ENCODE measurements around the gene TBC1D1. TPM values are rescaled to one million over a fixed set of nuclear protein-coding genes. Genes with fewer than 3 reads are reported as not detected.
A peak's percentile ranks its signal among the peaks of the same experiment; 100 is the strongest.

The TBC1D1 gene
- polyA plus RNA-seq, 3 donors = 23.3 to 70.0 (median 31.5) TPM

GRCh38 chr4:38177641-38178391 is 286.9 kb downstream of the TBC1D1 start:
- peaks cover 0 to 2% (median 0%) of the 10 kb centered on the region in 3 donors for H3K27me3 Mint-ChIP-seq (ENCODE audit: low read depth in 3 of 3)
- intact Hi-C loops (cut with micrococcal nuclease) = loop anchor here (2.0 to 5.0 kb wide), 4 partner anchors 116 to 684 kb away; no protein-coding TSS in a partner anchor
- Histone ChIP-seq H3K4me3 (replicated peaks in 1 of 3; ENCODE audit: low read depth in 2 of 3, low read length in 3 of 3) (peak overlapping the region in 2 of 3 experiments; percentile 5 to 52), H3K27me3 (ENCODE audit: control insufficient read depth in 2 of 2, insufficient read depth in 2 of 2, low read length in 2 of 2) (no peaks in the 10 kb centered on the region), H3K79me2 (ENCODE audit: insufficient read depth, low read length) (no peaks in the 10 kb centered on the region), H3K4me2 (replicated peaks; ENCODE audit: extremely low read depth, low read length, poor library complexity, severe bottlenecking) (peak overlapping the region; percentile 37), H3K9ac (ENCODE audit: insufficient read depth, low read length, poor library complexity, severe bottlenecking) (no peak overlapping the region), H4K20me1 (ENCODE audit: insufficient read depth, low read length) (no peaks in the 10 kb centered on the region), H3K36me3 (replicated peaks in 1 of 2; ENCODE audit: control insufficient read depth in 1 of 2, insufficient read depth in 2 of 2, low read length in 2 of 2) (no peaks in the 10 kb centered on the region), H3K9me3 (replicated peaks in 1 of 2; ENCODE audit: control insufficient read depth in 1 of 2, insufficient read depth in 1 of 2, low read length in 2 of 2) (no peaks in the 10 kb centered on the region), H2AFZ (ENCODE audit: insufficient read depth, low read depth, low read length, poor library complexity, severe bottlenecking) (peak overlapping the region; percentile 79), H3K27ac (ENCODE audit: low read depth in 1 of 2, low read length in 2 of 2) (peak overlapping the region in 1 of 2 donors; percentile 23), H3K4me1 (ENCODE audit: control insufficient read depth in 1 of 2, insufficient read depth in 2 of 2, low read length in 2 of 2) (peaks cover 45 to 46% of the 10 kb centered on the region in 2 donors)
- WGBS (ENCODE audit: insufficient coverage) = 11% methylated on average over 3 of the region's 11 CpGs
- peaks cover 49% of the 10 kb centered on the region for H3K4me1 Mint-ChIP-seq
- H3K4me3 Mint-ChIP-seq = peak overlapping the region in 1 of 2 donors; percentile 78
- H3K27ac Mint-ChIP-seq = peak overlapping the region; percentile 25 to 87 (median 73)
- DNase-seq = peak in 2 of 3 donors; percentile 39 to 42
- TF ChIP-seq CTCF (IDR thresholded peaks at IDR 0.05) = no peak
- H3K9me3 Mint-ChIP-seq = peaks cover 0 to 5% (median 3%) of the 10 kb centered on the region in 7 donors
- H3K36me3 Mint-ChIP-seq = peaks cover 0 to 6% of the 10 kb centered on the region in 2 donors

- Histone ChIP-seq H3K27ac (ENCODE audit: low read depth in 1 of 2, low read length in 2 of 2) (no peak overlapping the region), H3K9ac (ENCODE audit: insufficient read depth, low read length, poor library complexity, severe bottlenecking) (no peak overlapping the region), H3K9me3 (replicated peaks in 1 of 2; ENCODE audit: control insufficient read depth in 1 of 2, insufficient read depth in 1 of 2, low read length in 2 of 2) (no peaks in the 10 kb centered on the region), H3K4me1 (ENCODE audit: control insufficient read depth in 1 of 2, insufficient read depth in 2 of 2, low read length in 2 of 2) (peaks cover 45 to 46% of the 10 kb centered on the region in 2 donors), H2AFZ (ENCODE audit: insufficient read depth, low read depth, low read length, poor library complexity, severe bottlenecking) (no peak overlapping the region), H3K79me2 (ENCODE audit: insufficient read depth, low read length) (no peaks in the 10 kb centered on the region), H3K4me3 (replicated peaks in 1 of 3; ENCODE audit: low read depth in 2 of 3, low read length in 3 of 3) (no peak overlapping the region), H3K27me3 (ENCODE audit: control insufficient read depth in 2 of 2, insufficient read depth in 2 of 2, low read length in 2 of 2) (no peaks in the 10 kb centered on the region), H3K4me2 (replicated peaks; ENCODE audit: extremely low read depth, low read length, poor library complexity, severe bottlenecking) (no peak overlapping the region), H3K36me3 (replicated peaks in 1 of 2; ENCODE audit: control insufficient read depth in 1 of 2, insufficient read depth in 2 of 2, low read length in 2 of 2) (no peaks in the 10 kb centered on the region), H4K20me1 (ENCODE audit: insufficient read depth, low read length) (no peaks in the 10 kb centered on the region)
- Mint-ChIP-seq H3K4me3 (no peak overlapping the region), H3K9me3 (peaks cover 2 to 9% (median 6%) of the 10 kb centered on the region in 7 donors), H3K27ac (peak overlapping the region in 5 of 7 donors; percentile 0 to 87 (median 68)), H3K27me3 (ENCODE audit: low read depth in 3 of 3) (peaks cover 0 to 2% (median 2%) of the 10 kb centered on the region in 3 donors), H3K4me1 (peaks cover 46% of the 10 kb centered on the region), H3K36me3 (peaks cover 0 to 6% of the 10 kb centered on the region in 2 donors)
- no peak for TF ChIP-seq CTCF (IDR thresholded peaks at IDR 0.05)
- intact Hi-C loops (cut with micrococcal nuclease) = loop anchor here (2.0 to 5.0 kb wide), 4 partner anchors 116 to 684 kb away; no protein-coding TSS in a partner anchor
- DNase-seq = no peak
- WGBS (ENCODE audit: insufficient coverage) = 85% methylated on average over 2 of the region's 8 CpGs
These were observed 287.6 kb downstream of the TBC1D1 start for GRCh38 chr4:38178392-38178995.

All from CD14-positive monocyte (primary cell).